ENCODE data around the gene WDFY4.

- TF ChIP-seq CTCF (IDR thresholded peaks at IDR 0.05) (no peak), POLR2A (IDR thresholded peaks at IDR 0.05) (no peak)
These were observed 76.3 kb downstream of the WDFY4 start for GRCh38 chr10:48760983-48761382.
